K562 (cell line): ENCODE measurements around the gene BOLA3. TPM values are rescaled to one million over a fixed set of nuclear protein-coding genes. Genes with fewer than 3 reads are reported as not detected.

ENCODE experiments used
- ATAC-seq: fragments of 200-7000 bp; cut with Tn5 transposase; 3 replicates; pipeline ENCODE4 v1.9.1; 2020; ENCODE audit warnings: moderate library complexity
- BruUV-seq: library from RNA; stranded (reverse); fragments of 400-500 nt; replicated peaks from 2 replicates; lab custom pipeline; 2021; lab: Mats Ljungman, UMichigan
- CTCF ChIA-PET: fragments of 300-600 bp; formaldehyde crosslinking; extraction: SDS; loops from one replicate; lab custom pipeline; 2021; ENCODE audit warnings: low intra/inter-chr PET ratio; lab: Yijun Ruan, JAX
- POLR2A ChIA-PET: fragments of 300-600, 350-650 bp; sonication (Branson Sonifier 250); formaldehyde crosslinking; extraction: SDS; loops from one replicate; lab custom pipeline; 2021; ENCODE audit warnings: antibody characterized with exemption, inconsistent platforms; lab: Yijun Ruan, JAX
- DNase-seq, 4 experiments: peaks; one replicate each; pipeline versions ENCODE4 v3.0.0 to v3.0.0-alpha.2; 2011 to 2018; ENCODE audit warnings: low spot score in 3 of 4, mixed read lengths in 3 of 4; ENCODE audit errors: extremely low read depth in 1 of 4
- FAIRE-seq: peaks from 2 replicates; lab custom pipeline; 2011; peaks lifted over from hg19 to GRCh38; lab: Jason Lieb, UNC
- H2AFZ ChIP-seq: 2 replicates; pipeline ENCODE4 v1.6.0; 2011; ENCODE audit warnings: low read depth, low read length, control low read depth, inconsistent platforms
- H3K27ac ChIP-seq: fragments of 200-600 bp; 3 replicates; pipeline ENCODE4 v1.8.0; 2011; ENCODE audit warnings: low read depth, mild to moderate bottlenecking, control low read depth, inconsistent platforms, low read length, moderate library complexity, mixed read lengths; ENCODE audit errors: extremely low read depth
- H3K27me3 ChIP-seq, 2 experiments: fragments of 300-600 bp in 1 of 2; 2 replicates in 1 of 2; 3 replicates in 1 of 2; pipeline versions ENCODE4 v1.6.0 to v1.8.0; 2011; ENCODE audit warnings: inconsistent platforms in 2 of 2, low read length in 2 of 2, mild to moderate bottlenecking in 1 of 2, mixed read lengths in 1 of 2, moderate library complexity in 1 of 2; ENCODE audit not compliant: control insufficient read depth in 2 of 2, insufficient read depth in 2 of 2
- H3K36me3 ChIP-seq: fragments of 300-600 bp; 3 replicates; pipeline ENCODE4 v1.8.0; 2011; ENCODE audit warnings: mild to moderate bottlenecking, low read length, inconsistent platforms; ENCODE audit not compliant: control insufficient read depth, insufficient read depth
- H3K4me1 ChIP-seq, 2 experiments: fragments of 200-600 bp in 1 of 2; replicated peaks in 1 of 2; 2 replicates in 1 of 2; 3 replicates in 1 of 2; pipeline versions ENCODE4 v1.5.1 to v1.8.0; 2011; ENCODE audit warnings: inconsistent platforms in 2 of 2, low read length in 2 of 2, mild to moderate bottlenecking in 1 of 2, mixed read lengths in 1 of 2, moderate library complexity in 1 of 2; ENCODE audit not compliant: control insufficient read depth in 2 of 2, insufficient read depth in 2 of 2
- H3K4me2 ChIP-seq: 2 replicates; pipeline ENCODE4 v1.6.1; 2011; ENCODE audit warnings: low read length, control low read depth, inconsistent platforms, mixed read lengths; ENCODE audit not compliant: insufficient read depth
- H3K4me3 ChIP-seq: fragments of 200-600 bp; sonication (generic), shearing (Covaris generic); 2 replicates; pipeline ENCODE4 v1.5.1; 2016; ENCODE audit warnings: control low read depth, inconsistent platforms
- H3K79me2 ChIP-seq: fragments of 200-600 bp; 3 replicates; pipeline ENCODE4 v1.8.0; 2011; ENCODE audit warnings: low read length, inconsistent platforms; ENCODE audit not compliant: control insufficient read depth, insufficient read depth
- H3K9ac ChIP-seq, 2 experiments: 2 replicates each; pipeline versions ENCODE4 v1.6.0 to v1.6.1; 2011; ENCODE audit warnings: low read depth in 2 of 2, low read length in 2 of 2, control low read depth in 1 of 2, inconsistent platforms in 1 of 2, mild to moderate bottlenecking in 1 of 2, mixed read lengths in 1 of 2; ENCODE audit not compliant: insufficient read depth in 1 of 2
- H3K9me1 ChIP-seq: one replicate; pipeline ENCODE4 v1.6.0; 2011; ENCODE audit warnings: inconsistent platforms, mild to moderate bottlenecking, low read length, moderate library complexity; ENCODE audit not compliant: control insufficient read depth, insufficient read depth
- H3K9me3 ChIP-seq: replicated peaks from 2 replicates; pipeline ENCODE4 v1.5.1; 2011; ENCODE audit warnings: low read depth, low read length, inconsistent platforms; ENCODE audit not compliant: control insufficient read depth, insufficient read depth
- H4K20me1 ChIP-seq: replicated peaks from 2 replicates; pipeline ENCODE4 v1.6.1; 2011; ENCODE audit warnings: low read length, inconsistent platforms, mixed read lengths; ENCODE audit not compliant: control insufficient read depth, insufficient read depth
- HIVEP1 ChIP-seq: fragments of 250-450 bp; sonication (Bioruptor Pico); IDR thresholded peaks from 2 replicates; pipeline ENCODE4 v1.4.0; 2020; ENCODE audit warnings: mild to moderate bottlenecking
- HOMEZ ChIP-seq: fragments of 250-450 bp; sonication (Bioruptor Pico); IDR thresholded peaks from 2 replicates; pipeline ENCODE4 v1.4.0; 2020; ENCODE audit warnings: mild to moderate bottlenecking, moderate library complexity
- NFE2 ChIP-seq: IDR thresholded peaks from 2 replicates; pipeline ENCODE4 v1.6.1; 2014; ENCODE audit warnings: antibody characterized with exemption, low read depth
- NKRF ChIP-seq: fragments of 450-650 bp; IDR thresholded peaks from 2 replicates; pipeline ENCODE4 v1.6.1; 2016; ENCODE audit warnings: borderline replicate concordance
- PRDM10 ChIP-seq: fragments of 450-650 bp; IDR thresholded peaks from 2 replicates; pipeline ENCODE4 v1.6.1; 2018; ENCODE audit not compliant: partially characterized antibody
- TAL1 ChIP-seq: fragments of 450-650 bp; IDR thresholded peaks from 2 replicates; pipeline ENCODE4 v1.6.1; 2016; ENCODE audit warnings: mild to moderate bottlenecking
- TBP ChIP-seq: optimal IDR thresholded peaks from 2 replicates; pipeline ENCODE3; 2011; ENCODE audit warnings: low read depth, low read length, improper control_type of control experiment
- ZBTB5 ChIP-seq: fragments of 450-650 bp; IDR thresholded peaks from 2 replicates; pipeline ENCODE4 v1.6.1; 2017; ENCODE audit warnings: antibody characterized with exemption
- ZNF384 ChIP-seq: IDR thresholded peaks from 2 replicates; pipeline ENCODE4 v1.6.1; 2012; ENCODE audit warnings: low read depth, low read length, improper control_type of control experiment
- ZNF589 ChIP-seq: fragments of 200-800 bp; sonication (Bioruptor generic); IDR thresholded peaks from 2 replicates; pipeline ENCODE4 v1.6.1; 2016; ENCODE audit warnings: low read depth, missing genetic modification characterization, missing compliant biosample characterization
- WGBS: fragments of 100-300 bp; shearing (Covaris generic); methylation state at CpG from one replicate; pipeline ENCODE4 v1.1.6; 2016; ENCODE audit warnings: low coverage, mixed read lengths; ENCODE audit not compliant: insufficient coverage; ENCODE audit errors: missing lambda C conversion rate; 5-methylcytosine and 5-hydroxymethylcytosine counted together
- in situ Hi-C: fragments of 300-500 bp; cut with MboI; formaldehyde crosslinking; loops from 4 replicates; pipeline ENCODE4 v1.15.0; 2018; ENCODE audit warnings: inconsistent platforms, mixed read lengths
- intact Hi-C: fragments of 100-400 bp; cut with micrococcal nuclease; formaldehyde crosslinking; loops from 2 replicates; pipeline ENCODE4 v1.14.2; 2022
- polyA plus RNA-seq, 8 experiments: library from polyadenylated mRNA; depleted of rRNA in 4 of 8; stranded (reverse) in 5 of 8; unstranded in 3 of 8; fragments of >200 nt; fragmentation: Nextera tagmentation in 2 of 8; fragmentation: Illumina TruSeq in 1 of 8; extraction: Ambion mirVana in 2 of 8; extraction: Trizol in 1 of 8; gene quantifications; 2 replicates each; pipeline versions ENCODE4 v1.2.1 to v1.2.3, GENCODE V29; 2011 to 2014; ENCODE audit warnings: inconsistent platforms in 1 of 8, missing spikeins in 1 of 8
- total RNA-seq, 7 experiments: library from RNA; depleted of rRNA in 6 of 7; stranded (reverse); fragments of >200 nt in 6 of 7; fragmentation: Illumina TruSeq in 2 of 7; extraction: Trizol in 2 of 7; gene quantifications; 2 replicates each; pipeline versions ENCODE4 v1.2.1 to v1.2.3, GENCODE V29; 2011 to 2021; ENCODE audit warnings: low replicate concordance in 1 of 7

Gene BOLA3
- total and polyA plus RNA-seq, 9 of the 15 experiments (the other 6 are each of a cell fraction or from before 2014, with no cell fraction given): 149 to 619 (median 255) TPM

- no peak; the same call in 1 of the 2 replicates for TF ChIP-seq TAL1
- TF ChIP-seq NKRF: no peak
- TF ChIP-seq ZNF384: peak; percentile 74
- peak; percentile 64; the same call in 1 of the 2 replicates for TF ChIP-seq ZNF589 (CRISPR knock-in tag)
- TF ChIP-seq, all 486 proteins: peak for 15
Measured at GRCh38 chr2:74149570-74150319, 2.0 kb upstream of the BOLA3 start (continued).

- DNase-seq: peak in 2 of 4 experiments; percentile 59 to 64
- WGBS: 37% methylated on average over 5 of the region's 5 CpGs
- Histone ChIP-seq H3K4me3 (peak overlapping the region; percentile 64), H3K79me2 (peaks cover 74% of the 10 kb centered on the region), H3K36me3 (peaks cover 64% of the 10 kb centered on the region), H2AFZ (peak overlapping the region; percentile 11; the same call in 1 of the 2 replicates), H4K20me1 (no peaks in the 10 kb centered on the region), H3K9me1 (no peaks in the 10 kb centered on the region), H3K4me1 (peaks cover 31 to 35% of the 10 kb centered on the region in 2 experiments), H3K9me3 (no peaks in the 10 kb centered on the region), H3K27ac (peak overlapping the region; percentile 80), H3K27me3 (no peaks in the 10 kb centered on the region), H3K9ac (peak overlapping the region; percentile 39 to 82; a peak in 3 of 4 replicates), H3K4me2 (peak overlapping the region; percentile 96)
- in situ Hi-C loops: no loop called here
- BruUV-seq: no TSS peak
- peak; percentile 14 for ATAC-seq
- ChIA-PET CTCF (interaction anchor here (0.6 kb wide), 1 partner anchor 45 kb away, joined by 3 read pairs; no protein-coding TSS in a partner anchor), POLR2A (interaction anchor here (0.7 to 7.8 kb wide), 17 partner anchors 11 to 469 kb away, joined by 3 to 56 read pairs (median 3); partner anchors contain the start of genes MOB1A and MTHFD2)
- intact Hi-C loops: loop anchor here (2.0 to 10.0 kb wide), 4 partner anchors 50 to 464 kb away; partner anchors contain the start of genes DGUOK, MTHFD2 and STAMBP
- FAIRE-seq: no peak
- TF ChIP-seq PRDM10 (peak; percentile 7), HIVEP1 (CRISPR knock-in tag) (no peak), HOMEZ (CRISPR knock-in tag) (no peak), ZBTB5 (no peak), NFE2 (no peak), TBP (peak; percentile 25)
Measured at GRCh38 chr2:74149247-74149525, 1.5 kb upstream of the BOLA3 start.
